OCI-LY7 (cell line): Measurements from ENCODE around the gene HDGF. TPM values are rescaled to one million over a fixed set of nuclear protein-coding genes. Genes with fewer than 3 reads are reported as not detected.

ENCODE experiments used
- BruUV-seq: library from RNA; stranded (reverse); fragments of 400-500 nt; replicated peaks from 2 replicates; lab custom pipeline; 2021; lab: Mats Ljungman, UMichigan
- CTCF ChIA-PET: fragments of 300-600 bp; sonication (Branson Sonifier 250); formaldehyde crosslinking; loops from one replicate; lab custom pipeline; 2022; ENCODE audit warnings: antibody characterized with exemption; ENCODE audit not compliant: unreplicated experiment; lab: Charles Lee
- POLR2A ChIA-PET: fragments of 300-600 bp; sonication (Branson Sonifier 250); formaldehyde crosslinking; loops from one replicate; lab custom pipeline; 2022; ENCODE audit warnings: antibody characterized with exemption; lab: Charles Lee
- DNase-seq: peaks from one replicate; pipeline ENCODE4 v3.0.0-alpha.2; 2015; ENCODE audit warnings: low spot score
- H2AFZ ChIP-seq: fragments of 200-600 bp; sonication (generic), shearing (Covaris generic); 2 replicates; pipeline ENCODE4 v1.6.1; 2014; ENCODE audit warnings: mild to moderate bottlenecking, antibody characterized with exemption, low read length, moderate library complexity
- H3K27ac ChIP-seq: fragments of 200-600 bp; sonication (generic); 2 replicates; pipeline ENCODE4 v1.5.1; 2014; ENCODE audit warnings: mixed run types, low read depth, mild to moderate bottlenecking, moderate library complexity, low read length, inconsistent platforms; ENCODE audit not compliant: poor library complexity, severe bottlenecking
- H3K36me3 ChIP-seq: fragments of 200-600 bp; sonication (generic); 2 replicates; pipeline ENCODE4 v1.6.1; 2014; ENCODE audit warnings: mild to moderate bottlenecking, antibody characterized with exemption, low read length, moderate library complexity, mixed read lengths; ENCODE audit not compliant: insufficient read depth
- H3K4me1 ChIP-seq: fragments of 200-600 bp; sonication (generic); 2 replicates; pipeline ENCODE4 v1.5.1; 2014; ENCODE audit warnings: mild to moderate bottlenecking, low read length; ENCODE audit not compliant: insufficient read depth, poor library complexity, severe bottlenecking
- H3K4me2 ChIP-seq: fragments of 200-600 bp; sonication (generic); 2 replicates; pipeline ENCODE4 v1.6.1; 2014; ENCODE audit warnings: mild to moderate bottlenecking, low read length
- H3K4me3 ChIP-seq: fragments of 200-600 bp; sonication (generic); 2 replicates; pipeline ENCODE4 v1.5.1; 2014; ENCODE audit warnings: mild to moderate bottlenecking, low read depth, low read length; ENCODE audit not compliant: poor library complexity, severe bottlenecking
- H3K79me2 ChIP-seq: fragments of 200-600 bp; sonication (generic); 2 replicates; pipeline ENCODE4 v1.6.1; 2016; ENCODE audit warnings: low read depth, mild to moderate bottlenecking, low read length, moderate library complexity, mixed read lengths; ENCODE audit not compliant: insufficient read depth
- H3K9me2 ChIP-seq: fragments of 200-600 bp; sonication (generic); 2 replicates; pipeline ENCODE4 v1.6.1; 2016; ENCODE audit warnings: mild to moderate bottlenecking, low read length, mixed read lengths; ENCODE audit not compliant: insufficient read depth
- H3K9me3 ChIP-seq: fragments of 200-600 bp; sonication (generic); 2 replicates; pipeline ENCODE4 v1.6.1; 2014; ENCODE audit warnings: mild to moderate bottlenecking, mixed run types, low read length, mixed read lengths
- H4K20me1 ChIP-seq: fragments of 200-600 bp; sonication (generic); 2 replicates; pipeline ENCODE4 v1.6.1; 2014; ENCODE audit warnings: mild to moderate bottlenecking, antibody characterized with exemption, low read length, moderate library complexity, mixed read lengths; ENCODE audit not compliant: insufficient read depth
- EZH2phosphoT487 ChIP-seq: fragments of 200-600 bp; sonication (generic); IDR thresholded peaks from 2 replicates; pipeline ENCODE4 v1.6.1; 2018; ENCODE audit warnings: low read depth, borderline replicate concordance, mild to moderate bottlenecking, mixed run types, antibody characterized with exemption, low read length, moderate library complexity, mixed read lengths
- intact Hi-C: fragments of 100-400 bp; cut with micrococcal nuclease; formaldehyde crosslinking; loops from one replicate; pipeline ENCODE4 v1.10.0; 2022; ENCODE audit not compliant: unreplicated experiment
- total RNA-seq, 2 experiments: library from RNA; depleted of rRNA in 1 of 2; stranded (reverse); fragments of >200 nt in 1 of 2; shearing (Covaris generic) in 1 of 2; gene quantifications; 2 replicates each; pipeline ENCODE4 v1.2.3, GENCODE V29; 2014 to 2022
- TF ChIP-seq, protein P1 (sequence below): fragments of 200-600 bp; sonication (generic); conservative IDR thresholded peaks from 2 replicates; pipeline ENCODE4 v1.5.1; 2014; ENCODE audit warnings: mild to moderate bottlenecking, antibody characterized with exemption, low read length, moderate library complexity, mixed read lengths

Gene HDGF
- total RNA-seq, 2 experiments from 2014 or later: 291 to 329 TPM

DNA sequence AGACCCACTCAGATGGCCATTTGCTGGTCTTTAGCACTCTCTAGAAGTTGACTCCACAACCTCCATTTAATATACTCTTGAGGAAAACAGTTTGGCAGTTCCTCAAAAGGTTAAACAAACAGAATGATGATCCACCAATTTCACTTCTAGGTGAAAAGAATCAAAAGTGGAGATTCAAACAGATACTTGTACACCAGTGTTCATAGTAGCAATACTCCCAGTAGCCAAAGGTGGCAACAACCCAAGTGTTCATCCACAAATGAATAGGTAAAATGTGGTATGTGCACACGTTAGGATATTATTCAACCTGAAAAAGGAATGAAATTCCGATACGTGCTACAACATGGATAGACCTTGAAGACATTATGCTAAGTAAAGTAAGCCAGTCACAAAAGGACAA lies 22.1 kb upstream of the HDGF start:
- TF ChIP-seq, protein P1, sequence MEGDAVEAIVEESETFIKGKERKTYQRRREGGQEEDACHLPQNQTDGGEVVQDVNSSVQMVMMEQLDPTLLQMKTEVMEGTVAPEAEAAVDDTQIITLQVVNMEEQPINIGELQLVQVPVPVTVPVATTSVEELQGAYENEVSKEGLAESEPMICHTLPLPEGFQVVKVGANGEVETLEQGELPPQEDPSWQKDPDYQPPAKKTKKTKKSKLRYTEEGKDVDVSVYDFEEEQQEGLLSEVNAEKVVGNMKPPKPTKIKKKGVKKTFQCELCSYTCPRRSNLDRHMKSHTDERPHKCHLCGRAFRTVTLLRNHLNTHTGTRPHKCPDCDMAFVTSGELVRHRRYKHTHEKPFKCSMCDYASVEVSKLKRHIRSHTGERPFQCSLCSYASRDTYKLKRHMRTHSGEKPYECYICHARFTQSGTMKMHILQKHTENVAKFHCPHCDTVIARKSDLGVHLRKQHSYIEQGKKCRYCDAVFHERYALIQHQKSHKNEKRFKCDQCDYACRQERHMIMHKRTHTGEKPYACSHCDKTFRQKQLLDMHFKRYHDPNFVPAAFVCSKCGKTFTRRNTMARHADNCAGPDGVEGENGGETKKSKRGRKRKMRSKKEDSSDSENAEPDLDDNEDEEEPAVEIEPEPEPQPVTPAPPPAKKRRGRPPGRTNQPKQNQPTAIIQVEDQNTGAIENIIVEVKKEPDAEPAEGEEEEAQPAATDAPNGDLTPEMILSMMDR: 0 out of 2 replicates have a peak, but pooled peaks have one; percentile 24
- no peak for TF ChIP-seq EZH2phosphoT487
- DNase-seq: no peak
- no peak overlapping the region for H3K27ac ChIP-seq
- no peak overlapping the region for H3K4me3 ChIP-seq
- ChIA-PET CTCF (no interaction called here), POLR2A (no interaction called here)
- no peaks in the 10 kb centered on the region for H3K9me3 ChIP-seq
- peaks cover 71% of the 10 kb centered on the region for H3K36me3 ChIP-seq
- intact Hi-C loops: no loop called here
- BruUV-seq: no TSS peak
- peaks cover 91% of the 10 kb centered on the region for H3K79me2 ChIP-seq
- H2AFZ ChIP-seq: no peak overlapping the region
- no peaks in the 10 kb centered on the region for H3K9me2 ChIP-seq
- H3K4me1 ChIP-seq: peaks cover 22% of the 10 kb centered on the region
- H3K4me2 ChIP-seq: no peak overlapping the region
- peaks cover 21% of the 10 kb centered on the region for H4K20me1 ChIP-seq

DNA sequence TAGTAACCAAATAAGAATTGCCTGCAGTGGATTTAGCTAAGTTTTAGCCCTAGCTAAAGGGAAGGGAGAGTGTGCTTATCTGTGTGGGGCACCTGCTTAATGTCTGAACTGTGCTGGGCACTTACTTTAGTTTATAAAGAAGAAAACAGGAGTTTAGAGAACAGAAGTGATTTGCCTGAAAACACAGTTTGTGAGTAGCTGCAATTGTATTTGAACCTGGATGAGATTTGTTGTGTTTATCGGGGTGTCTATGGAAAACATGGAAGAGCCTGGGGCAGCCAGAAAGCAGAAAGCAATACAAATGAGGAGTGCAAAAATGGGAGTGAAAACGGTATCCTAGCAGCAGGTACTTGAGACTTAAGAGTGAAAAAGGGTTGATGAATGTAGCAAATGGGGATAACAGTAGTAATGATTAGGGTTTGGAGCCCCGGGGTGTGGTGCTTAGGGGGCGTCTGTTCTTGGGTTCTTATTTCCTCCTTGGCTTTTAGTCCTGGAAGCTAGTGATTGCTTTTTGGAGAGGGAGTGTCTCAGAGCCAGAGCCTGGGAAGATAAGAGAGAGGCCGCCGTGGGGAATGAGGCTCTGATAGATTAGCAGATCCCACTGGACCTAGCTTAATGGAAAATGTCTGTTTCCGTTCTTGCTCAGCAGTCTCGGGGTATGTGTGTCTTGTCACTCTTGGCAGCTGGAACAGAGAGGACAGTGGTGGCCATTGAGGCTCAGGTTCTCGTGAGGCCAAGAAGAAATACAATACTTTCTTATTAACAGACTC lies 21.4 kb upstream of the HDGF start:
- Histone ChIP-seq H3K36me3 (peaks cover 64% of the 10 kb centered on the region), H2AFZ (no peak overlapping the region), H3K4me1 (peaks cover 22% of the 10 kb centered on the region), H3K9me3 (no peaks in the 10 kb centered on the region), H3K79me2 (peaks cover 91% of the 10 kb centered on the region), H3K4me2 (peak overlapping the region; percentile 6; the same call in 1 of the 2 replicates), H3K27ac (no peak overlapping the region), H3K9me2 (no peaks in the 10 kb centered on the region), H3K4me3 (no peak overlapping the region), H4K20me1 (peaks cover 25% of the 10 kb centered on the region)
- intact Hi-C loops: no loop called here
- POLR2A ChIA-PET: interaction anchor here (0.6 to 1.2 kb wide), 3 partner anchors 9 to 85 kb away, joined by 3 to 4 read pairs (median 3); no protein-coding TSS in a partner anchor
- DNase-seq: no peak
- no peak for TF ChIP-seq EZH2phosphoT487
- TF ChIP-seq, protein P1: no peak
- BruUV-seq: no TSS peak
- CTCF ChIA-PET: no interaction called here

DNA sequence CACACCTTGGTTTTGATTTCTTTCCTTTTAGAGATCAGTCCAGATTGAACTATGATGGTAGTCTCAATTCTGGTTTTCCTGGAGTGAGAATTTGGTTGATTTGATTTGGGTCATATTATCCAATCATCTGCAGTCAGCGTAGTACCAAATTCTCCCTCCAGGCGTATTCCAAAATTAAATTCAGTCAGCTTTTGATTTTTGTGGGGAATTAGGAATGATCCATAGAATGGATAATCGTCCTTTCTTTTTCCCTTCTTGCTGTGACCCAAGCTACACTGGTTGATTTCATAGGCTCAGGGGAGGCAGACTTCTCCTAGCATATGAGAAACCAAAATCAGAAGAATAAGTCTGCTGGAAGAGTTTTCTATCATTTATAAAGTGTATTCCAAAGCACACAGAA lies 20.7 kb upstream of the HDGF start:
- Histone ChIP-seq H3K36me3 (peaks cover 57% of the 10 kb centered on the region), H3K9me2 (no peaks in the 10 kb centered on the region), H3K4me1 (peaks cover 22% of the 10 kb centered on the region), H4K20me1 (peaks cover 25% of the 10 kb centered on the region), H3K4me2 (peak overlapping the region; percentile 6; the same call in 1 of the 2 replicates), H3K27ac (no peak overlapping the region), H2AFZ (no peak overlapping the region), H3K79me2 (peaks cover 87% of the 10 kb centered on the region), H3K4me3 (no peak overlapping the region), H3K9me3 (no peaks in the 10 kb centered on the region)
- DNase-seq: no peak
- ChIA-PET CTCF (no interaction called here), POLR2A (interaction anchor here (0.6 to 1.2 kb wide), 2 partner anchors 9 to 12 kb away, joined by 3 to 4 read pairs; no protein-coding TSS in a partner anchor)
- no TSS peak for BruUV-seq
- intact Hi-C loops: no loop called here
- TF ChIP-seq, protein P1: no peak
- no peak for TF ChIP-seq EZH2phosphoT487
